Daoy (cell line): Measurements from ENCODE around the gene TLK1. TPM values are rescaled to one million over a fixed set of nuclear protein-coding genes. Genes with fewer than 3 reads are reported as not detected.
"Not testable (repeated sequence)": the region's sequence is repeated elsewhere in the genome, so short reads cannot be mapped to it uniquely, and the experiment has no call there.

Experiments
- DNase-seq: peaks from one replicate; pipeline ENCODE4 v3.0.0-alpha.2; 2015; ENCODE audit warnings: low read depth
- total RNA-seq: library from RNA; depleted of rRNA; stranded (reverse); fragments of >200 nt; shearing (Covaris generic); gene quantifications from 2 replicates; pipeline ENCODE4 v1.2.3, GENCODE V29; 2014

Gene TLK1
- total RNA-seq, 1 experiment from 2014 or later = 11.7 TPM

DNA sequence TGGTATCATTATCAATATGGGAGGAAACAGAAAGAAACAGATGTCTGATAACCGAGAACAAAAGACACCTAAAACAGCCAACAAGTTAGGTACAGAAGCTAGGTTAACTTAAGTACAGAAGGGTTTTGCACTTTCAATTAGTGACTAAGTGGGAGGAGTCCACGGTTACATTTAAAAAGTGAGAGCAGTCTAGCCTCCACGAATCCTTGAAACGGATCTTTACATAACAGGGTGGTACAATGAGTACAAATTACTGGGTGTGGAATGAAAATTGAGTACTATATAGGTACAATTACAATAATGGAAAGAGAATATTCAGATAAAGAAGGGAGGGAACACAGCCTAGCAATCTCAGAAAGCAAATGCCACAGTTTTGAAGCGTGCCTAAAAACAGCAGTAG is 76.6 kb downstream of the TLK1 start:
- no peak for DNase-seq

DNA sequence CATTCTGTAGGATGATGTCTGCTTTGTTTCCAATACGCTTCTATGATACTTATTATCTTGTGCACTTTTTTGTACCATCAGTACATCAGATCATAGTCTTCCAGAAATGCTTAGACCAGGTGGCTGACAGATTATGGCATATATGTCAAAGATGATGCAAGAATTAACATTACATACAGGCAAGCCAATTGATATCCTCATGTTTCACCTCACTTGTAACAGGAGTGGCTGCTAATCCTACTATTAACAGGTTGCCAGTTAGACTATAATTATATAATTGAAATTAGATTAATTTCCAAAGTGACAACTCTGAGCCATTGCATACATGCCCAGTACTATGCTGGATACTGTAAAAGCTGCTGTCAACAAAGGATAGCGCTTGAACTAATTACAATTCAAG is 77.2 kb downstream of the TLK1 start:
- no peak for DNase-seq

- DNase-seq = no peak
Observed at GRCh38 chr2:171081649-171082111, 79.0 kb downstream of the TLK1 start.

DNA sequence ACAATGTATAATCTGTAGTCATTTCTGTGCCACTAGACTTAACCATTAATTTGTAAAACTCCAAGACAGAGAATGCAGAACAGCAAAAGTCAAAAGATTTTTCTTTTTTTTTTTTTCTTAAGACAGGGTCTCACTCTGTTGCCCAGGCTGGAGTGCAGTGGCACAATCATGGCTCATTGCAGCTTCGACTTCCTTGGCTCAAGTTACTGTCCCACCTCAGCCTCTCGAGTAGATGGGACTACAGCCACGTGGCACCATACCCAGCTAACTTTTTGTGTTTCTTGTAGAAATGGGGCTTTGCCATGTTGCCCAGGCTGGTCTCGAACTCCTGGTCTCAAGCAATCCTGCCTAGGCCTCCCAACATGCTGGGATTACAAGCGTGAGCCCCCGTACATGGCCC is 80.1 kb downstream of the TLK1 start:
- DNase-seq = no peak

DNA sequence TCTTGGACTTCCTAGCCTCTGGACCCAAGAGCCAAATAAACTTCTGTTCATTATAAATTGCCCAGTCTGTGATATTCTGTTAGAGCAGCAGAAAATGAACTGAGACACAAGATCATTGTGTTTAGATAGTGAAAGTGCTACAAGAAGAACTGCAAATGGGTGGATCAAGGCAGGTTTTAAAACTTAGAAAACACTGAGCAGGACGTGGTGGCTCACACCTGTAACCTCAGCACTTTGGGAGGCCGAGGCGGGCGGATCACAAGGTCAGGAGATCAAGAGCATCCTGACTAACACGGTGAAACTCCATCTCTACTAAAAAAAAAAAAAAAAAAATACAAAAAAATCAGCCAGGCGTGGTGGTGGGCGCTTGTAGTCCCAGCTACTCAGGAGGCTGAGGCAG is 84.3 kb downstream of the TLK1 start:
- not testable (repeated sequence) for DNase-seq

GRCh38 chr2:171072164-171072563 is 88.5 kb downstream of the TLK1 start:
- no peak for DNase-seq

DNA sequence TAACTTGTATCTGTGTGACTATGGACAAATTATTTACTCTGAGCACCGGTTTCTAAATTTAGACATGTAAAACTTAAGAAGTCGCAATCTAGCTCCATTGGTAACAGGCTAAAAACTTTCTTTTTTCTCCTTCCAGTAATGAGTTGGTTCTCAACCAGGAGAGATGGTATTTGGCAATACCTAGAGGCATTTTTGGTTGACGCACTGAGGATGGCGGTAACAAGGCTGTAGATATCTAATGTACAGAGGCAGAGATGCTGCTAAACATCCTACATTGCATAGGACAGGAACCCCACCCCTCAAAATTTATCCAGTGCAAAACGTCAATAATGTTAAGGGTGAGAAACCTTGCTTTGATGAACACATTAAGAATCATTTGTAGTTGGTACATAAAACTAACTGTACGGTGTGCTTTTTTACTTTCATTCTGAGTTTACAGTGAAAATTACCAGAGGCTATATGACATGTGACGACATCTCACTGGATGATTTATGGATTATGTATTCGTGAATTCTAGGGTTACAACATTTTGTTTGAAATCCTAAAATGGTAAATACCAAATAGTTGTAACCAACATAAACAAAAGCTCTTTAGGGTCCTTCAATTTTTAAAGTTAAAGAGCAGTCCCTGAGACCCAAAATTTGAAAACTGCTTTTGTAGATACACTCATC is 91.3 kb downstream of the TLK1 start:
- no peak for DNase-seq

GRCh38 chr2:171066110-171066509 is 94.6 kb downstream of the TLK1 start:
- no peak for DNase-seq

- DNase-seq = no peak
Observed at GRCh38 chr2:171057575-171057974, 103.1 kb downstream of the TLK1 start.

GRCh38 chr2:171056307-171056706 is 104.4 kb downstream of the TLK1 start:
- no peak for DNase-seq

GRCh38 chr2:171049691-171050090 is 111.0 kb downstream of the TLK1 start:
- no peak for DNase-seq

DNA sequence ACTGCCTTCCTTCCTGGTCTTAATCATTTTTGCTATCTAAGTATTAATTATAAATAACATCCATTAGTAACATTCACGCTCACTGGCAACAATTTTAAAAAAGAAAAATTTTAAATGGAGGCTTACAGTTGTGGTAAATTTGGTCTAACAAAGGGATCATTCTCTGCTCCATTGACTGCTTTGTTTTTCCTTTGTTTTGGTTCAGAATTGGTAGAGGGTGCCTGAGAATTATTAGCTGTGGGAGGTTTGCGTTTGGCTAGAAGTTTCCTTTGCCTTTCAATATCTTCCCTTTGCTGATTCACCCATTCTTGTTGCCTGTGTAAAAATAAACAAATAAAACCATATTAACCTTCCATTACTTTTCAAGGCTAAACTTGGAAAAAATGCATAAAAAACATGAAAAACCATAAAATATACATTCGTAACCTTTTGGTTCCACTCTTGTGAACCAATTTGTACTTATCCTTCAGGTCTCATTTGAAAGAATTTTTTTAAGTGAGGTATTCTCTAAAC is 114.6 kb downstream of the TLK1 start:
- no peak for DNase-seq

DNA sequence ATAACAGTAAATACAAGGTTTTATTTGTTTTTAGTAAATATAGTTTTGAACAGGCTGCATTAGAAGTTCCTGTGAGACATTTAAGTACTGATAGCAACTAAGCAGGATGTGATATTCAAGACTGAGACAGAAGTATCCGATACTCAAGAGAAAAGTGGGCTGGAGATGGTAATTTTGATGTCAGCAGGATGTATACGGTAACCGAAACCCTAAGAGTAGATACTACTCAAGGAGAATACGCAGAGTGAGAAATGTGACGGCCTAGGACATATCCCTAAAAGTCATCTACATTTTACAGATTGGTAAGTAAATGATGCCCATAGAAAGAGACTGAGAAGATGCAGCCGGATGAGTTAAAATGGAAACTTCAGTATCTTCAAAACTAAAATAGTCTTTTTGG is 116.3 kb downstream of the TLK1 start:
- no peak for DNase-seq

- DNase-seq = no peak
Observed at GRCh38 chr2:171042253-171042969, 118.3 kb downstream of the TLK1 start.

DNA sequence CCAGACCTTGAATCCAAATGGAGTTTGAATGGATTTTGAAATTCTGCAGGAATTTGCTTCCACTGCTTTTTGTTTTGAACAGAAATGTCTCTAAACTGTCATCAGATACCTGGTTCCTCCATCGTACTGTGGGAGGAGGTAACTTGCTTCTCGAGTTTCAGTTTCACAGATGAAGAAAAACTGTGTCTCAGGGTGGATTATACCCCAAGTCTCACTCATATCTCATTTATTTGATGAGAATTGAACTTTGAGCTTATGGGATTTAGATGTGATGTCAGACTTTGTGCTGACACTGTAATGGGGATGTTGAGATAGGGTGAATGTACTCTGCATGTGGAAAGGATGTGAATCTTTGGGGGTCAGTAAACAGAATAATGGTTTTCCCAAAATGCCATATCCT is 124.2 kb downstream of the TLK1 start:
- DNase-seq = no peak

GRCh38 chr2:171034315-171034714 is 126.4 kb downstream of the TLK1 start:
- no peak for DNase-seq

DNA sequence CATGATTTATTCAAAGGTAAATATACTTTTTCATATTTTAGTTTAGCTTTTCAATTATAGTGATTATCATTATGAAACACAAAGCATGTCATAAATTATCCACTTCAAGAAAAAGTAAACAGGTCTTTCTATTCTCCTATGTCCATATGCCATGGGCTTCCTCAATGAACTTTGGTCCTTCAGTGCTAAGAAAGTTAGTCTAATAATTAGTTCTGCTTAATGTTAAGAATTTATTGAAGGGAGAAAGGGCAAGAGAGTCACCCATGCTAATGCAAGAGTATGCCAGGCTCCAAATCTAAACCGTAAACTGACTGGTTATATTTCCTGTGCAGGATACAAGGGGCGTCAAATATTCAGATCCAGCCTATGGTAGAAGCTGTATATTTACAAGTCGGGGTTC is 135.5 kb downstream of the TLK1 start:
- DNase-seq = no peak

DNA sequence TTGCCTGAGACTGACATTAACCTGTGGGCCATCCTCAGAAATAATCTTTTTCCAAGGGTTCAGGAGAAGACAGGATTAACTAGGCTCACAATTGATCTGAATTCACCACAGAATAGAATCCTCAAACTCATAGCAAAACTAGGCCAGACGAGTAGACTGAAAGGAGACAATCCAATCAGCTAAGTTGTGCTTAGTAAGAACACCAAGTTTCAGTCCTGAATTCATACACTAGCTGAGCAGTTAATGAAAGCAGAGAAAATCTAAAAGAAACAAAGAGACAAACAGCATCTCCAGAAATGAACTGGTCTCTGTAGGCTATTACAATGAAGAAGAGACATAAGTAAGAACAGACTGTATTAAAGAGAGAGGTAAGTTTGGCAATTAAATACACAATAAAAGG is 142.2 kb downstream of the TLK1 start:
- DNase-seq = no peak

- DNase-seq = no peak
Observed at GRCh38 chr2:171016125-171016524, 144.6 kb downstream of the TLK1 start.

GRCh38 chr2:171013851-171014250 is 146.8 kb downstream of the TLK1 start:
- no peak for DNase-seq

- no peak for DNase-seq
Observed at GRCh38 chr2:171009386-171009785, 151.3 kb downstream of the TLK1 start.

DNA sequence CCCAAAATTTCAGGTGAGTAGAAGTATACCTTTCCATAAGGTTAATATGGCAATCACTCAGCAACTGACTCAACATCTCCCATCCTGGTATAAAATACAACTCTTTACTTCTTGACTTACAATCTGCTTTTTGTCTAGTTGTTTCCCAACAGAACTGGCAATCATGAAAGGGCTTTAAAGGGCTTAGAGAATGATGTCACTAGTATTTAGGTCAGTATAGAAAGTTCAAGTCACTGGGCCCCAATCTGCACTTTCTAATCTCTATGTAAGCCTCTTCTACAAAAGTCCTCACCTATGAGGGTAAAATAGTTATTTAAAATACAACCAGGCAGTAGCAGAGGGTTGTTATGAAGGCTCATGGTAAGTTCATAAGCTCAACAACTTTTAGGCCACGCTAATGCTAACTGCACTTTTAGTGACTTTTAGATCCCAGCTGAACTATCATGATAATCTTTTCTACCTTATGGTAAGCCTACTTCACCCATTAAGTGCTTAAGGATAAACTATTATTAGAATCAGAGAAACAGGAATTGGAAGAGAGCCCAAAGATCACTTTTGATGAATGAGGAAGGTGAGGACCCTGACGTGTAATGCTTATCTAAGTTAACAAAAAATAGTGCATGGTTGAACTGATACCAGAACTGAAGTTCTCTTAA is 152.0 kb downstream of the TLK1 start:
- DNase-seq = no peak

DNA sequence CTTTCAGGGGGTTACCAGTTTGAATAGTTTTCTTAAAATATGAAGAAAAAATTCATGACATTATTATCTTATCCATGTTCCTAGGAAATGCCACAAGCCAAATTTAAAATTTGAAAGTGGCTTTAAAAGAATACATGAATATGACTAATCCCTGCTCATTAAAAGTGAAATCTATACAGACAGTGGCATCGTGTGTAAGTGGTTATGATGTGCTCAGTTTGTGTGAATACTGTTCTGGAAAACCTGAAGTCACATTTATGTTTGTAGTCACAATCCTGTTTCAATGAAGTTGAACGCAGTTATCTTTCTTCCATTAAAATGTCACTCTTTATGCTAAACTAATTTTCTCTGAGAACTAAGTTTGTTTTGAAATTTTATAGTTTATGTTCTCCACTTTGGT is 155.9 kb downstream of the TLK1 start:
- DNase-seq = no peak
